D721Med (cell line): ENCODE measurements around the gene APOC4.

Source experiments
- DNase-seq: peaks from one replicate; pipeline ENCODE4 v3.0.0; 2011; ENCODE audit warnings: low spot score; ENCODE audit not compliant: insufficient read length
- FAIRE-seq: peaks from 2 replicates; lab custom pipeline; 2011; peaks lifted over from hg19 to GRCh38; lab: Jason Lieb, UNC
- CTCF ChIP-seq: IDR thresholded peaks from 2 replicates; pipeline ENCODE4 v1.5.1; 2012; ENCODE audit warnings: mild to moderate bottlenecking, control low read depth; ENCODE audit not compliant: insufficient read depth; ENCODE audit errors: missing control alignments

APOC4 gene

GRCh38 chr19:44992336-44993163 is 50.5 kb downstream of the APOC4 start:
- no peak for DNase-seq
- TF ChIP-seq CTCF: no peak
- FAIRE-seq: no peak

GRCh38 chr19:44993526-44993925 is 51.5 kb downstream of the APOC4 start:
- no peak for TF ChIP-seq CTCF
- DNase-seq (no peak), FAIRE-seq (no peak)

- TF ChIP-seq CTCF: no peak
- DNase-seq (no peak), FAIRE-seq (no peak)
Measured at GRCh38 chr19:44993926-44994537, 52.0 kb downstream of the APOC4 start.
